ENCODE data around the gene NR6A1. TPM values are rescaled to one million over a fixed set of nuclear protein-coding genes. Genes with fewer than 3 reads are reported as not detected.

NR6A1 gene
- total and polyA plus RNA-seq, 2 experiments from 2014 or later: 44.2 to 139 TPM

- Mint-ChIP-seq H3K27ac (no peak overlapping the region), H3K36me3 (ENCODE audit: low read depth) (no peaks in the 10 kb centered on the region), H3K27me3 (ENCODE audit: insufficient read depth, low read depth, poor library complexity) (peaks cover 15% of the 10 kb centered on the region), H3K4me3 (no peak overlapping the region), H3K9me3 (no peaks in the 10 kb centered on the region), H3K4me1 (no peaks in the 10 kb centered on the region; the same call in 1 of the 3 replicates)
- ATAC-seq (no peak), DNase-seq (ENCODE audit: low spot score) (no peak)
- TF ChIP-seq STAT1 (IDR thresholded peaks at IDR 0.05; ENCODE audit: unreplicated experiment): no peak
- TF ChIP-seq CTCF (conservative IDR thresholded peaks at IDR 0.05; ENCODE audit: low read depth in 2 of 2): no peak
- TF ChIP-seq ZNF331 (CRISPR knock-in tag; IDR thresholded peaks at IDR 0.05; ENCODE audit: low read depth): no peak
- TF ChIP-seq JUNB (IDR thresholded peaks at IDR 0.05; ENCODE audit: unreplicated experiment): no peak
- no peak for TF ChIP-seq EZH2phosphoT487 (IDR thresholded peaks at IDR 0.05; ENCODE audit: unreplicated experiment)
- TF ChIP-seq ZNF114 (CRISPR knock-in tag; IDR thresholded peaks at IDR 0.05): no peak
- TF ChIP-seq CREB1 (CRISPR knock-in tag; IDR thresholded peaks at IDR 0.05; ENCODE audit: low read depth): no peak
- no peak for TF ChIP-seq NANOG (IDR thresholded peaks at IDR 0.05; ENCODE audit: borderline replicate concordance)
- TF ChIP-seq ETS1 (IDR thresholded peaks at IDR 0.05): no peak
- no peak for TF ChIP-seq ZNF462 (CRISPR knock-in tag; IDR thresholded peaks at IDR 0.05)
- no peak for TF ChIP-seq REST (IDR thresholded peaks at IDR 0.05; ENCODE audit: unreplicated experiment)
- no peak for TF ChIP-seq POLR2AphosphoS5 (IDR thresholded peaks at IDR 0.05; ENCODE audit: low read depth)
- TF ChIP-seq EZH2 (IDR thresholded peaks at IDR 0.05; ENCODE audit: low read depth, unreplicated experiment): no peak
- no peaks in the 10 kb centered on the region for H4K20me1 ChIP-seq (replicated peaks; ENCODE audit: insufficient read depth)
- no peaks in the 10 kb centered on the region for H3K79me2 ChIP-seq (replicated peaks; ENCODE audit: insufficient read depth)
- H3K4me1 ChIP-seq (ENCODE audit: insufficient read depth): no peaks in the 10 kb centered on the region; the same call in 1 of the 2 replicates
- H3K27ac ChIP-seq (ENCODE audit: low read depth): no peak overlapping the region
- no peak overlapping the region for H3K4me3 ChIP-seq
- no peaks in the 10 kb centered on the region for H3F3A ChIP-seq (replicated peaks; ENCODE audit: low read depth)
- H3K36me3 ChIP-seq (ENCODE audit: insufficient read depth): no peaks in the 10 kb centered on the region
- peaks cover 18% of the 10 kb centered on the region for H3K27me3 ChIP-seq (ENCODE audit: insufficient read depth)
- no peak overlapping the region for H3K4me2 ChIP-seq
- H2AFZ ChIP-seq: no peak overlapping the region
- no peaks in the 10 kb centered on the region for H3K9me2 ChIP-seq (ENCODE audit: insufficient read depth)
These were observed 298.3 kb downstream of the NR6A1 start for GRCh38 chr9:124472770-124473169.
